Caki2 (cell line): ENCODE data around the gene SUPT20HL1. TPM values are rescaled to one million over a fixed set of nuclear protein-coding genes. Genes with fewer than 3 reads are reported as not detected.
"Not testable (repeated sequence)": the region's sequence is repeated elsewhere in the genome, so short reads cannot be mapped to it uniquely, and the experiment has no call there.

Experiments
- DNase-seq: peaks from one replicate; pipeline ENCODE4 v3.0.0-alpha.2; 2015; ENCODE audit warnings: low read depth
- in situ Hi-C: cut with HindIII; loops from 2 replicates; pipeline ENCODE4 v1.10.0; 2016; ENCODE audit warnings: low sequenced_read_pairs, low pct_unique_long_range_greater_than_20kb, mixed read lengths
- total RNA-seq: library from RNA; depleted of rRNA; stranded (reverse); fragments of >200 nt; shearing (Covaris generic); gene quantifications from 2 replicates; pipeline ENCODE4 v1.2.3, GENCODE V29; 2014; ENCODE audit warnings: low replicate concordance; rRNA removed

Gene SUPT20HL1
- total RNA-seq = not detected in 2 replicates

DNA sequence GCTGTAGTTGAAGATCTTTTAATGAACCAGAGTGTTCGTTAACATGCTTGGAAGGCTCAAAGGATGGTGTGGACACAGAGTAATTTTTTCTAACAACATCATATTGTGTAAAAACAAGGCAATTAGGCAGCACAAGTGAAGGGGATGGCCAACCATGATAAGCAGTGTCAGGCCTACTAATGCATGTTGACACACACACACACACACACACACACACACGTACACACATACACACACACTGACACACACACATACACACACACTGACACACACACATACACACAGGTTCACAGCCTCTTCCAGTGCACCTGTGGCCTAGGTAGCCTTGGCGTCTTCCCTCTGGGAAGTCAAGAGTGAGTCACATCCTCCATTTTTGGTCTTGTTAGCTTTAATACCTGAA lies at the start of gene SUPT20HL1:
Gene SUPT20HL1 (plus strand): TSS at position 368 of the 400 bp plus-strand sequence. CDS start 2,122 bp downstream, outside the sequence.
- no peak for DNase-seq
- in situ Hi-C loops = no loop called here

DNA sequence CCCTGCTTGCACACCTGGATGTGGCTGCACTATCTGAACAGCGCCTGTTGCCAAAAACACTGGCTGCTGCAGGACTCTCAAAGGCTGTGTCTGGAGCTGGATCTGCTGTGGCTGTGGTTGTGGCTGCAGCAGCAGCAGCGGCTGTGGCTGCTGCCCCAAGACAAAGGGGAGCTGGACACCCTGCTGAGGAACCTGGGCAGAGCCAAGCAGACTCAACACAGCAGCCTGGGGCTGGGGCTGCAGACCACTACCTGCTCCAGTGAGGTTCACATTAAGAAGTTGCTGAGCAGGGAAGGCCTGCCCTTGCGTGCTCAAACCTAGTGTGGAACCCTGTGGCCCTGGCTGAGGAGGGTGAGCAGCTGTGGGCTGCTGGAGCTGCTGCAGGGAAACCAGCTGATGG lies 49.5 kb upstream of the SUPT20HL1 start:
- DNase-seq, in situ Hi-C loops: not testable (repeated sequence)

DNA sequence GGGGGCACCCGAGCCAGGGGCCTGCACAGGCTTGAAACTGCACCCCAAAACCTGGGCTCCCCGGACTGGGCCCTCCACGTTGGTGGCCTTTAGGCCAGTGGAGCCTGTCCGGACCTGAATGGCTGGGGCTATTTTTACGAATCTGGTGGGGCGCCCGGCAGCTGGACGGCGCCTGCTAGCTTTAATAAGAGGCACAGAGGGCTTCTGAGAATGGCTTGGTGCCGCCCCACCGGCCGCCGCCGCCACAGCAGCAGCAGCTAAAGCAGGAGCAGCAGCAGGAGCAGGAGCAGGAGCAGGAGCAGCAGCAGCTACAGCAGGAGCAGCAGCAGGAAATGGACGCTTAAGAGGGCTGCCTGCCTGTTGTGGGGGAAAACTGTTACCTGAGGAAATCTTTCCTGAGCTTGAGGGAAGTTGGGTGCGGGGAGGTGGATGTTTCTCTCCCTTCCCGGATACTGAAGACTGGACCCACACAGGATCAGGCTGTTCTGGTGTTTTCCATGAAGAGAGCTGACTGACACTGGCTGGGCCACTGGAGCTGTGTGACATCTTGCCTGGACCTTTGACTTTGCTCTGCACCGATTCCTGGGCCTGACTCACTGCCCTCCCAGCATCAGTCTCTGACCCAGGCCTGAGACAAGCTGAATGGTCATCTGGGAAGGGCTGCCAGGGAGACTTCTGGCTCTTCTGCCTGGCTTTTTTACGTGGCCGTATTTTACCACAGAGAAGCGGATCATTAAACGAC lies 48.8 kb upstream of the SUPT20HL1 start:
- in situ Hi-C loops, DNase-seq: not testable (repeated sequence)

DNA sequence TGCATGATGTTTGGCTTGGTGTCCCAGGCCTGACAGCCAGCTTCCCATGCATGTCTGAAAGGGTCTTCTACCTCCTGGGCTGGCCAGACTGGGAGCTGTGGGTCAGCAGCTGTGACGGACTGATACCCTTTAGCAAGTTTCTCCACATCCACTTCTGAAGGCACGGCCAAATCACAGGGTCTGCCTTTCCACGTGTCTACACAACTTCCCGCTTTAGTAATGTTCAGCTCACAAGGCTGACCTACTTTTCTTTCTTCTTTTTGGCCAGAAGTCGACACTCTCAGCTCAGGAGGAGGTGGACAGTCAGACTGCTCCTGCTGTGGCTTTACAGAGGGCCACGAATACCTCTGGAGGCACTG lies 48.2 kb upstream of the SUPT20HL1 start:
- in situ Hi-C loops, DNase-seq: not testable (repeated sequence)

DNA sequence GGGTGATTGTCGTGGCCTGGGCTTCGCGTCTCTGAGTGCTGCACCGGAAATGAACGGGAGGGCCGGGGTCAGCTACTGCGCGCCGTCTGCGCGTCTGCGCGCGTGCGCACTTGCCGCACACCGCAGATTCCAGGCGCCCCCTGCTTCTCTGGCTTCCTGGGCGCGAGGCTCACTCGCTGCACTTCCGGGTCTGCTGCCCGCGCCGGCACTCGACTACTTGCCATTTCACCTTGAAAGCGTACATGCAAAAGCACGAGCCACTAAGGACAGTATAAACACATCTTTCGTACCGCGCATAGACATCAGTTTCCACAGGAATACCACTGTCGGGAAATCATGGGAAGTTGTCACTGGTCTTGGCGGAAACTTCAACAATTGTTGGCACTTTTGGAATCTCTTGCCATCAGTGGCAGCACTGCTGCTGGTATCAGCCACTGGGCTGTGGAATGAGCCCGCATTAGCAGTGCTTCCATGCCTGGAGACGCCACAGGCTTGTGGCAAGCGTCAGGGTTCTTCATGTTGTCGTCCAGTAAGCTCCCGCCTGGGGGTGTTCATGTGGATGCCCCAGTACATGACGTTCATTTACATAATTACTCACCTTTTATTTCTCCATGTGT lies 46.3 kb upstream of the SUPT20HL1 start, which contains the start of gene SUPT20HL2:
Gene SUPT20HL2 (minus strand): TSS at position 51 of the 617 bp plus-strand sequence. CDS start 754 bp downstream, outside the sequence.
- in situ Hi-C loops = no loop called here
- DNase-seq = no peak

DNA sequence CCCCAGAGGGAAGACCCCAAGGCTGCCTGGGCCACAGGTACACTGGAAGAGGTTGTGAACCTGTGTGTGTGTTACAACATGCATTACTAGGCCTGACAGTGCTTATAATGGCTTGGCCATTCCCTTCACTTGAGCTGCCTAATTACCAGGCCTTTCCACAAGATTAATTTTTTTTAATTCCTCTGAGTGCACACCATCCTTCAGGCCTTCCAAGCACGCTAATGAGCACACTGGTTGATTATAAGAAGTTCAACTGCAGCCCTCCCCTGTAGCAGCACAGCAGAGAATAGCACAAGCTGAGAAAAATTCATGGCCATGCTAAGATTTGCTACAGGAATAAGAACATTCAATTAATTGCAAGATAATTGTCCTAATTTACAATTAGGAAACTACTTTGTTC lies 44.3 kb upstream of the SUPT20HL1 start:
- no peak for DNase-seq
- in situ Hi-C loops = no loop called here

DNA sequence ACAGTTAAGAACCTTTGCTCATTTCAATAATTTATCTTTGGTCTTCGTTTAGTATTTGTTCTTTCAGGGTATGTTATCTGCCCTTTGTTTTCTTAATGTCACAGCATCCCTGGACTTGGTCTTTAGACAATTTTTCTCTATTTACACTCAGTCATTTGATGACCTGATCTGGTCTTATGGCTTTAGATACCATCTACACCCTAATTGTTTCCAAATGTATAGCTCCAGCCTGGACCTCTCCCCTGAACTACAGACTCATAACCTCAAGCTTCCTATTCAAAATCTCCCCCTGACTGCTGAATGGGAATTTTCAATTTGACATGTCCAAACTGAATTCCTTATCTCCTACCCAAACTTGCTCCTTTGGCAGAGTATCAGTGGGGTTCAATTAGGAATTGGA lies 42.9 kb upstream of the SUPT20HL1 start:
- DNase-seq = no peak
- in situ Hi-C loops = no loop called here

DNA sequence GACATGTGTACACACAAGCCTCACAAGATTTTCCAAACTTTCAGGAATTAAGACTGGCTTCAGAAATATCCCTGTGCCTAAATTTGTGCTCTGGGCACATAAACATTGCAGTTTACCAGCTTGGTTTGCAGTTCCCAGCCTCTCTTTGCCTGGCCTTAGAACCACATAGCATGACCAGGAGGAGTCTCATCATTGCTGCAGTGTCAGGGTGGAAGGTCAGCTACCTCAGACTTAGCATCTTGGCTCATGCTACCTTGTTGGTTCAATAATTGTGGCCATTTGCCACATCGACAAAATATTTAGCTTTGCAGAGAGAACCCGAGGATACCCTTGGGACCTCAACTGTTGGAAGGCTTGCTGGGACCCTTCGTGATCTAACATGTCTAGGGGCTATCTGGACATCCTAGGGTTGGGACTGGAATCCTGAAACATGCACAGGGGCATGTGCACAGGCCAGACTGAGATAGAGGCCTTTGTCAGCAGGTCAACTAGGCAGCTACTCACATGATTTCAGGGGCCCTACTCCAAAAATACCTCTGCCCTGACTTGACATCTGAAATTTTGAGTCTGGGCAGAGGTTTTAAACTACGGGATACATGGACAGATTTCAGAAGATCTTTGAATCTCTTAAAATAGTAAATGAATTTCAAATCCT lies 38.6 kb upstream of the SUPT20HL1 start:
- in situ Hi-C loops = no loop called here
- DNase-seq = no peak

DNA sequence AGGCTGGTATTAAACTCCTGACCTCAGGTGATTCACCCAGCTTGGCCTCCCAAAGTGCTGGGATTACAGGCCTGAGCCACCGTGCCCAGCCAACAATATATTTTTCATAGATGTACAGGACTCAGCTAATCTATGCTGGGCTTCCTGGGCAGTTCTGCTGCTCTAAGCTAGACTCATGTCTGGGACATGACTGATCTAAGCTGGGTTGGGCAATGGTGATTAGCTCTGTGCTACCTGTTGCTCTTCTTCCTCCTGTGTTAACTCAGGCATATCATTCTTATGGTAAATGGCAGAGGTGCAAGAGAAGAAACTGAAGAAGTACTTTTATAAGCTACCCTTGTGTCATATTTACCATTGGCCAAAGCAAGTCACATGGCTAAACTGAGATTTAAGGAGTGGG lies 35.2 kb upstream of the SUPT20HL1 start:
- in situ Hi-C loops = no loop called here
- DNase-seq = no peak

DNA sequence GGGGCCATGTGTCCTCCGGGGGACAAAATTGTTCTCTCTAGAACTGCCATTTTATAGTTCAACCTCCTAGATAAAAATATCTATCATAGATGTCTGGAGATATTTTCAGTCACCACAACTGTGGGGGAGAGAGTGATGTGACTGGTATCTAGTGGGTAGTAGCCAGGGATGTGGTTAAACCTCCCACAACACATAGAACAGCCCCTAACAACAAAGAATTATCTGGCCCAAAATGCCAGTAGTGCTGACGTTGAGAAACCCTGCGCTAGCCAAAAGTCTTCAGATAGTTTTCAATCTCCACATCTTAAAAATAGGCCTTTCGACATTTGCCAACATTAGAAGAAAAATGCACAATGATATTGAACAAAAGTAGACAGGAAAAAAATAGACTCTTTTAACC lies 27.6 kb upstream of the SUPT20HL1 start:
- in situ Hi-C loops = no loop called here
- no peak for DNase-seq

DNA sequence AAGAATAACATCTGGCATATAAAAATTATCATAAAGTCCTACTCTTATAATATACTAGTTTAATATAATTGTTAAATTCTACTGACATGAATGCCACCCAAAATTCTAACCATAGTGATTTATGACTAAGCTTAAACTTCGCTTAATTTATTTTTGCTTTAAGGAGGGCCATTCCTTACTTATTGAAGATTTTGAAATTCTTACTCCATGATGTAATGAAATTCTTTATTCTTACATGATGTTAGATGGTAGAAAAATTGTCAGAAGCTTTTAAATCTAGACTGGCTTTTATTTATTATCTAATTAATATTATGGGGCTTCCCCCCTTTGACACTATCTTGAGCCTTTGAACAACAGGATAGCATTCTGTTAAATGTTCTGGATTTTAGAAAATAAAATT lies 27.1 kb upstream of the SUPT20HL1 start:
- in situ Hi-C loops = no loop called here
- DNase-seq = no peak

DNA sequence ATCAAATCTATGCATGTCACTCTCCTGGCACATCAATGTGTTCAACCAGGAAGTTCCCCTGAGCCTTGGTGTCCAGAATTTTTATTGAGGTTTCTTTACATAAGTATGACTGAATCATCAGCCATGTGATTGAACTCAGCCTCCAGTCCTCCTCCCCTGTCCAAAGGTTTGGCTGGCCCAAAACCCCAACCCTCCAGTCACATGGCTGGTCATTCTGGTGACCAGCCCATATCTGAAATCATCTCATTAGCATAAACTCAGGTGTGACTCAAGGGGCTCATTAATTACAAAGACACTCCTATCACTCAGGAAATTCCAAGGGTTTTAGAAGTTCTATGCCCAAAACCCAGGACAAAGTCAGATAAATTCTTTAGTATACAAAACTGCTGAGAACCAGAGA lies 26.0 kb upstream of the SUPT20HL1 start:
- in situ Hi-C loops = no loop called here
- DNase-seq = peak; percentile 30

DNA sequence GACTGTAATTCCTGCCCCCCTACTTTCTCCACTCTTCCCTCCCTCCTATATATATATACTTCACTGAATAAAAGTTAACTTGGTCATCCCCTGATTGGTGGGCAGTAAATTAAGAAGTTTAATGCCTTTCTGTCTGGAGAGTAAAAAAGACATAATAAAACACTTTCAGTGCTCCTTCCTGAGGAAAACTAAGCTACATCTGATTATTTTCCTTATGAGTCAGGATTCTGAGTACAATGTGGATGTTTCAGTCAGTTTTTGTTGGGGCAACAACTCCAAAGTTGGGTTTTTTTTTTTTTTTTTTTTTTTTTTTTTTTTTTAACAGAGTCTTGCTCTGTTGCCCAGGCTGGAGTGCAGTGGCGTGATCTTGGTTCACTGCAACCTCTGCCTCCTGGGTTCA lies 24.6 kb upstream of the SUPT20HL1 start:
- DNase-seq = no peak
- in situ Hi-C loops = no loop called here

DNA sequence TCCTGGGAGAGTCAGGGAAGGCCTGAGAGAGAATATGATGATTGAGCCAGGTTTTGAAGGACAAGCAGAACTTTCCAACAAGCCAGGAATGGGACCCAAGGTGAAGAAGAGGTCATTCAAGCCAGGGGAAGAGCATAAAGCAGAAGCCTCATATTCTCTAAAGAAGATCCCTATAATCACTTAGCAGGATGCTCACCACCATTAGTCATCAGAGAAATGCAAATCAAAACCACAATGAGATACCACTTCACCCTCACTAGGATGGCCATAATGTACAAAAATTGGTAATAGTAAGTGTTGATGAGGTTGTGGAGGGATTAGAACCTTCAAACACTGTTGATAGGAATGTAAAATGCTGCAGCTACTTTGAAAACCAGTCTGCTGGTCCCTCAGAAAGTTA lies 20.5 kb upstream of the SUPT20HL1 start:
- no peak for DNase-seq
- in situ Hi-C loops = no loop called here

DNA sequence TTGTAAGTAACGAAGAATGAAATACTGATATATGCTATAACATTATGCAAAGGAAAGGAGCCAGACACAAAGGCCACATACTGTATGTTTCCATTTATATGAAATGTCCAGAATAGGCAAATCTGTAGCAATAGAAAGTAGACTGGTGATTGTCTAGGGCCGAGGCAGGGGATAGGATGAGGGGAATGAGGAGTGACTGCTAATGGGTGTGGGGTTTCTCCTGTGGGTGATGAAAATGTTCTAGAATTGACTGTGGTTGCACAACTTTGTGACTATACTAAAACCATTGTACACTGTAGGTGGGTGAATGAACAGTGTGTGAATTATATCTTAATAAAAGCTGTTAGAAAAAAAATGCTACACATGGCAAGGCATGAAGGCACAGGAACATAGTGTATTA lies 19.9 kb upstream of the SUPT20HL1 start:
- in situ Hi-C loops = no loop called here
- DNase-seq = no peak

DNA sequence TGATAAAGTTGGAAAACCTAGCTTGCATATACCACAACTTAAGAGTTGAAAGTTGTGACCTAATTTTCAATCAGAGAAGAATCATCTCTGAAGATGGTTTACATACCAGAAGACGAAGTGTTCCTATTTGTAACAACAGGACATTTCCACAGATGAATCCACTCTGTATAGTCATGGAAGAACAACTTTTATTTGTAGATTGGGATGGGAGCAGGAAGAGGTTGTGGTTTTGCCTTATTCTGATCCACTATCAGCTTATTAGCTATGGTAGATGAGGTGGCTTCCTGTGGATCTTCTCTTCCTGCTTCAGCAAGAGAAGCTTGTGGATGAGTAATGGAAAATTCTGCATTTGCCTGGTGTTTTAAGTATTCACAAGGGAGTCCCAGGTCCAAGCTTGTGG lies 18.6 kb upstream of the SUPT20HL1 start:
- DNase-seq = no peak
- in situ Hi-C loops = no loop called here

DNA sequence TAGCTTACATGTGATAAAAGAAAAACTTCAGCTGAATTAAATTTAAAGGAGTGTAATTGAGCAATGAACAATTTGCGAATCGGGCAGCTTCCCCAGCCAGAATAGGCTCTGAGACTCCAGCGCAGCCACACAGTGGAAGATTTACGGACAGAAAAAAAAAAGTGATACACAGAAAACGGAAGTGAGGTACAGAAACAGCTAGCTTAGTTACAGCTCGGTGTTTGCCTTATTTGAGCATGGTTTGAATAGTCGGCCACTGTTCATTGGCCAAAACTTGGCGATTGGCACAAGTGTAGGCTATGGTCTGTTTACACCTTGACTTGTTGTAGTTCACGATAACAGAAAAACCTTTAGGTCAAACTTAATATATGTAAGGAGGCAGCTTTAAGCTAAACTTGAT lies 16.7 kb upstream of the SUPT20HL1 start:
- no peak for DNase-seq
- in situ Hi-C loops = no loop called here

DNA sequence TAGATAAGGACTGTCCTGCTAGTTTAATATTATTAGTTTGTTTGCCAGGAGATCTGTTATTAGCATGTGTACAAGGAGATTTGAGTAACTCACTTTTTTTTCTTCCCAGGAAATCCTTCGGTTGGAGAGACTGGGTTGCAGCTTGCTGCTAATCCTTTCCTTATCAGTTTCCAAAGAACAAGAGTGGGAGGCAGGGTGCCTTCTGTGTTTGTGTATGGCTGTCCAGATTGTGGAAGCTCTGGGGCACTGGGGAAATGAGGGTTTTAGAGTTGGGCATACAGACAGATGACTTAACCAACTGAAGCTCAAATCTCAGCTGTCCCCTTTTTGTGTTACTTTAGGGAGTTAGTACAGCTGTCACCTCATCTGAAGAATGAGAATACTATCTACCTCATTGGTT lies 12.6 kb upstream of the SUPT20HL1 start:
- DNase-seq = no peak
- in situ Hi-C loops = no loop called here

DNA sequence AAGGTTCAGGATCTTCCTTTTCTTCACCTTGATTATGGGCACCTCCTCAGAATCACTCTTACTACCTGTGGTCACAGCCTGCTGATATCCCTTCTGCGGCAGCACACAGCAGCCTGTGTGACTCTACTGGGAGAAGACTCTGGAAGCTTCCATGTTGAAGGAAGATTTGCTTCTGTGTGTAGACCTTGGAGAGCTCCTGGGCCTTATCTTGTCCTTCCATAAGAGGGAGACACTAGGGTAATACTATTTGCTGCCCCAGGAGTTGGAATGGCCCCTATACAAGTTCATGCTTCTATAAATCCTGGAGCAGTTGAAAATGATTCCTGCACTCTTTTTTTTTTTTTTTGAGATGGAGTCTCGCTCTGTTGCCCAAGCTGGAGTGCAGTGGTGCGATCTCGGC lies 10.2 kb upstream of the SUPT20HL1 start:
- DNase-seq = no peak
- in situ Hi-C loops = no loop called here
